Measurements from ENCODE around the gene NUDT5.
"Not testable (repeated sequence)": the region's sequence is repeated elsewhere in the genome, so short reads cannot be mapped to it uniquely, and the experiment has no call there.

The NUDT5 gene

DNA sequence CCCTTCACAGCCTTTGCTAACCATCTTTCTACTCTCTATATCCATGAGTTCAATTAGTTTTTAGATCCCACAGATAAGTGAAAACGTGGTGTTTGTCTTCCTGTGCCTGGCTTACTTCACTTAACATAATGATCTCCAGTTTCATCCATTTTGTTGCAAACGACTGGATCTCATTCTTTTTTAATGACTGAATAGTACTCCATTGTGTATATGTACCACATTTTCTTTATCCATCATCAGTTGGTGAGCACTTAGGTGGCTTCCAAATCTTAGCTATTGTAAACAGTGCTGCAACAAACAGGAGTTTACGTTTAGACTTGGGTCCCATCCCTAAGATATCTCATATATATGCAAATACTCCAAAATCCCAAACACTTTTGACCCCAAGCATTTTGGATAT is 9.4 kb upstream of the NUDT5 start:
- no peak for DNase-seq (ENCODE audit: low read depth, low spot score)

DNA sequence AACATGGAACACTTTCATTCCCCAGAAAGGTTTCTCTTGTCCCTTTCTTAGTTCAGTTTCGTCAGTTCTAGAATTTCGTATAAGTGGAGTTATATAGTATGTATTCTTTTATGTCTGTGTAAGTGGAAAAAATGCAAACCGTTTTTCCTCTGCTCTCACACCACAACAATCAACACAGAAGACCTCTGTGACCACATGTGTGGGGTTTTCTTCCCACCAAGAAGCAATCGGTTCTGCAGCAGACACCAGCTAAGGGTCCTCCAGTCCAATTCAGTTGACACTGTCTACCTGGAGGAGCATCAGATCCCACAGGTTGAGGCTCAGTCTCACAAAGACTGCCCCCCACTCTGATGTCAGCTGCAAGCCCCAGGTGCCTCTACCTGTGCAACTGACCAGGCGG is 6.5 kb upstream of the NUDT5 start:
- no peak for DNase-seq (ENCODE audit: low read depth, low spot score)

DNA sequence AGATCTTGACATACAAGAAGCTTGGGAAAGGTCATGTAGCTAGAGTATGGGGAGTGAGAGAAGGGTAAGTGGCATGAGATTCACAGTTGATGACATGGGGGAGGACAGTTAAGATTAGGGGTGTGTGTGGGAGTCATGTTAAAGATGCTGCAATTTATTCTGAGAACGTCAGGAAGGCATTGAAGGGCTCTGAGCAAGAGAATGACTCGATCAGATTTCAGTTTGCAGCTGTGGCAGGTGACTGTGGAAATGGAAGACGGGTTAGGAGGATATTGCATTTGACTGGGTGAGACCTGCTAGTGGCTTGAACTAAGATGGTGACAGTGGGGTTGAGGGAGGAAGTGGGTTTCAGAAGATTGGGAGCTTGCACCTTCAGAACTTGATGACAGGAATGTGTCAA is 5.9 kb upstream of the NUDT5 start:
- DNase-seq (ENCODE audit: low read depth, low spot score) = no peak

DNA sequence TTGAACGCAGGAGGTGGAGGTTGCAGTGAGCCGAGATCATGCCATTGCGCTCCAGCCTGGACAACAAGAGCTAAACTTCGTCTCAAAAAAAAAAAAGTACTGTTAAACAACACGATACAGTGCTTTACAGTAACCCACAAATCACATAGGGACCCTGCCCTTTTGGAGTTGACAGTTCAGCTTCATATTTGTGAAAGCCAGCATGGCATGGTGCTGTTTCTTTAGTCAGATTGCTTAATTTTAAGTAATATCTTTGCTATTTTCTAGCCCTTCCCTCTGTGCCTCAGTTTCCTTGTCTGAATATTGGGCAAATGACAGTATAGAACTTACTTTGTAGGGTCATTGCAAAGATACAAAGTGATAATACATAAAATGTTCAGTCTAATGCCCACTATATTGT is 5.2 kb upstream of the NUDT5 start:
- DNase-seq (ENCODE audit: low read depth, low spot score) = no peak

DNA sequence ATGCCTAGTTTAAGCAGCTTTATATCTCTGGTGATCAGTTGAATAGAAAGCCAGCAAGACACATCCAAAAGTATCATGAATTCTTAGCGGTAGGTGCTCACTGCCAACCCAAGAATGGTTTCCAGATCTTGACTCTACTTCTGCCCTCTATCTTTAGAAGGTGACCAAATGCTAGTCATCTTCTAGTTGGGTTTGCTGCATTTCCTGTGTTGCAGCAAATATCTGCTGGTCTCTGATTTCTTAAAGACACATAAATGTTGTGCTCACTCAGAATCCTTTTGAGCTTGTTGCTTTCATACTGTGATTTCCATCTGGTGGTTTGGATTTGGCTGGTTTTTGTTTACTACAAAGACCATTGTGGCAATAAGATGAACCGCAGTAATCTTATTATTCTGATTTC is 2.5 kb upstream of the NUDT5 start:
- no peak for DNase-seq (ENCODE audit: low read depth, low spot score)

DNA sequence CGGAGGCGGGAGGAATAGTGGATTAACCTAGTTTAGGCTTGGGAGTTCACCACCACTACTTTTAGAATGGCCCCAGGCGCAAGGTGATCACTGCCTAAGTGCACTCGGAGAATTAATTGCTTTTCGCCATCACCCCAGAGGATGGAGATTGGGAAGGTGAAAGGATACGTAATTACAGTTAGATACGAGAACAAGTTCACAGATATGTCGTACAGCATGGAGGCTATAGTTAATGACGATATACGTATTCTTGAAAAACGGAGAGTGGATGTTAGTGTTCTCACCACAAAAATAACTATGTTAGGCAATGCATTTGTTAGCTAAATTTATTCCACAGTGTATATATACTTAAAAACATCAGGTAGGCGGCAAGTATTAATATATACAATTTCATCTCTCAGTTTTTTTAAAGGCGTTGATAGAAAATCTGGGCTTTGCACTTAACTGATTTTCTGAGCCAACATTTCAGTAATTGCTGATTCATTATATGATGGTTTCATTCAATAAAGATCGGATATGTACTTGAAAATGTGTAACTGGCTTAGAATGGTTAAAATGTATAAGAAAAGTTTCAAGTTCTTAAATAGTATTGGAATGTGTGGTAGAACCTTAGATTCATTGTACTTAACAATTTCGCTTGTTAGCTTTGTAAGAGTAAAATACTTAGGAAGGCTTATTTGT is 980 bp upstream of the NUDT5 start:
- DNase-seq (ENCODE audit: low read depth, low spot score) = no peak

DNA sequence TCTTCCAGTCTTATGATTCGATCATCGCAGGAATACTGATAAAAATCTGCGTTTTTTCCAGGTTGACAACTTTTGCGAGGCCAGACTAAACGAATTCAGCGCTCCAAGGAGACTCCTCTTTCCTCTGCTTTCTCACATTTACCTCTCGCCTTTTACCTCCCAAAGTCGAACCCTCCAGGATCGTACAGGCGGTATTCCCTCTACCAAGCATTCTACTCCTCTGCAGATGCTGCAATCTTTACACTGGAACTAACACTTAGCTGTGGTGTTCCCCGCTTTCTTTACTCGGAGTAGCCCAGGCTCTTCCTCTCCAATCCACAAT is 449 bp downstream of the NUDT5 start:
- no peak for DNase-seq (ENCODE audit: low read depth, low spot score)

DNA sequence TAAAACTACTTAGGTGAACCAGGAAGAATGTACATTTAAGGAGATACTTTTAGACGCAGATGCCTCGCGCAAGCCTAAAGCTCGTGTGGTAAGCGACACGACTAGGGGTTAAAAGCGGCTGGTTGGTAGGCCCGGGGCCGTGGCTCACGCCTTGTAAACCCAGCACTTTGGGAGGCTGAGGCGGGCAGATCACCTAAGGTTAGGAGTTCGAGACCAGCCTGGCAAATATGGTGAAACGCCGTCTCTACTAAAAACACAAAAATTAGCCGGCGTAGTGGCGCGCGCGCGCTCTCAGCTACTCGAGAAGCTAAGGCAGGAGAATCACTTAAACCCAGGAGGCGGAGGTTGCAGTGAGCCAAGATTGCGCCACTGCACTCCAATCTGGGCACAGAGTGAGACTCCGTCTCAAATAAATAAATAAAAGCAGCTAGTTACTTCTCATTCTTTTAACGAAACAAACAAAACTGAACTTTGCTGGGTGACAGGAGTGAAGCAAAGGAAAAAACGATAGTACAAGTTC is 879 bp downstream of the NUDT5 start:
- peak; percentile 23 for DNase-seq (ENCODE audit: low read depth, low spot score)

DNA sequence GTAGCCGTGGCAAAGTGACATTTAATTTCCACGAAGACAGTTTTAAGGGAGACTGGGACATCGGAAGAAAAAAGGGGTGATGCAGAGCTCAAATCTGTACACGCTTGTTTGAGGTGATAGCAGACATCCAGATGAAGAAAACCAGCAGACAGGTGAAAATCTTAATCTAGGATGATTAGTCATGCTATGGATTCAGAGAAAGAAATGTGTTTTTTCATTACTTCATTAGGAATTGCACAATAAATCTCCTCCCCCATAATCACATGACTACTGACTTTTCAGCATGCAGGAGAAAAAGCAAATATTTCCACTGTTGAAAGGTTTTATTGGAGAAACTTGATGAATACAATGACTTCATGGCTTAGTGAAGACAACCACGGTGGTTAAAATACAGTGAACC is 2.5 kb downstream of the NUDT5 start:
- no peak for DNase-seq (ENCODE audit: low read depth, low spot score)

DNA sequence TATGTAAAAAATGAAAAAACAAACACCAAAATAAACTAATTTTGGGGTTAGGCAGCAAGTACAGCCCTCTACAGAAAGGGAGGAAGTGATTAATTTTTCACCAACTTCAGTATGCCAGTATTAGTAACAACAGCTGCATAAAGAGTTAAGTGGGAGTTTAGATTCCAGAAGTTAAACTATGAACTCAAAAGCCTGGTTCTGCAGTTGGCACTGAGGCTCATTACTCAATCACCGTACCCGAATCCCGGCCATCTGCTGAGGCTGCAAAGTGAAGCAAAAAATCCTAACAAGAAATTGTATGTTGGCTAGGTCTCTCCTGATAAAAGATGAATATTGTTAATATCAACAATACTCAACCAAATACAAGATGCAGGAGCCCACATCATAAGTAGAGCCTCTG is 4.0 kb downstream of the NUDT5 start:
- DNase-seq (ENCODE audit: low read depth, low spot score) = peak; percentile 9

DNA sequence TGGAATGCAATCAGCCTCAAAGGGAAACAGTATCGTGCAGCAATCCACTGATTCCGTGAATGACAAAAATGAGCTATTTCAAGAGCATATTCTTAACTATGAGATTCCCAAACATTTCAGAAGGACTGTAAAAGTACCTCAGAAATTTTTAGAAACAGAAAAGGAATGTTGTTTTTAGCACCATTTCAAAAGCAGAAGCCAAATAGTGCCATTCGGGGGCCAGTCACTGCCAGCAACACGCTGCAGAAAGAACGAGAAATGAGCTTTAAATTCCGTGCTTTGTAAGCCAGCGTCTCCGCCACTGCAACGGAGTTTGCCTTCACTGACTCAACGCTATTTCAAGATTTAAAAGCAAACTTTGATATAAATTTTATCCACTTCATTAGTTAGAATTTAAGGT is 6.3 kb downstream of the NUDT5 start:
- no peak for DNase-seq (ENCODE audit: low read depth, low spot score)

DNA sequence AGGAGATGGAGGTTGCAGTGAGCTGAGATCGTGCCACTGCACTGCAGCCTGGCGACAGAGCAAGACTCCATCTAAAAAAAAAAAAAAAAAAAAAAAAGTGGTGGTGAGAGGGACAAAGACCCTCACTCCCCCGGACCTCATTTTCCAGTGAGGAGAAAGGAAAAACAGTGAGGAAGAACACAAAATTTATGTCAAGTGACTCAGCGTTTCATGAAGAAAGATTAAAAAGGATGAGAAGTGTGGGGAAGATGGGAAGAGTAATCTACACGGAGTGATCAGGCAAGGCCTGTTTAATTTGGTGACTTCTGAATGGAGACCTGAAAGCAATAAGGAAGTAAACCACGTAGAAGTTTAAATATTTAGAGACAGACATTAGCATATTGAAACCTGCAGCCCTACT is 7.0 kb downstream of the NUDT5 start:
- no peak for DNase-seq (ENCODE audit: low read depth, low spot score)

DNA sequence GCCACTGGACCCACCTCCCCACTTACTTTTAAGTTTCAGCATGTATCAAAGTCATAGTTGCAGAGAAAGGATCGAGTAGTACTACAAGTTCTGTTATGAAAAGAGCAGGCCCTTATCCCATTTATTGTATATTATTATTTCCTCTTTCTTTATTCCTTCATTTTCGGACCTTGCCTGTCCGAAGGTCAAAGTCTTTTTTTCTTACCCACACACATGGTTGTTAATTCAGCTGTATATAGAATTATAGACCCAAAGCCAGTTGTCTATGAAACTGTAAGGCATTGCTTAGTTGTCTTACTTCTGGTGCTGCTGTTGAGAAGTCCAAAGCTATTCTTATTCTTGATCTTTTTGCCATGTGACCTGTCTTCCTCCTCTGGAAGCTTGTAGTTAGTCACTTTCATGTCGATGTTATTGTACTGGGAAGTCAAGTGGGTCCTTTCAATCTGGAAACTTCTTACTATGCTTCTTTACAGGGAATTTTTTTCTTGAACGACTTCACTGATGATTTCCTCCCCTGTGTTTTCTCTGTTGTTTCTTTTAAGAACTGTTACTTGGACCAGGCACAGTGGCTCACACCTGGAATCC is 8.3 kb downstream of the NUDT5 start:
- no peak for DNase-seq (ENCODE audit: low read depth, low spot score)

DNA sequence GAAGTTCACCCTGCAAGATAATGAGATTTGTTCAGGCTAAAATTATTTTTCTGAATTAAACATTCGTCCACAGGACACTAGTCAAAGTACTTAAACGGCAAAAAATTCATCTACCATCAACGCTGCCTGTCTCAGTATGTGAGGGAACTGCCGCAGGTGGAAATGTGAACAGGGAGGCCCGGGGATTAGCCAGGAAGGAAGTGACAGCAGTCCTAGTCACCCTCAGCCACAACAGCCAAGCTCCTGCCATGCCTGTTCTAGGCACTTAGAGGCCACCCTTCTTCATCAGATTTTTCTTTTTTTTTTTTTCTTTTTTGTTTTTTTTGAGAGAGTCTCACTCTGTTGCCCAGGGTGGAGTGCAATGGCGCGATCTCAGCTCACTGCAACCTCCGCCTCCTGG is 9.4 kb downstream of the NUDT5 start:
- DNase-seq (ENCODE audit: low read depth, low spot score) = no peak

DNA sequence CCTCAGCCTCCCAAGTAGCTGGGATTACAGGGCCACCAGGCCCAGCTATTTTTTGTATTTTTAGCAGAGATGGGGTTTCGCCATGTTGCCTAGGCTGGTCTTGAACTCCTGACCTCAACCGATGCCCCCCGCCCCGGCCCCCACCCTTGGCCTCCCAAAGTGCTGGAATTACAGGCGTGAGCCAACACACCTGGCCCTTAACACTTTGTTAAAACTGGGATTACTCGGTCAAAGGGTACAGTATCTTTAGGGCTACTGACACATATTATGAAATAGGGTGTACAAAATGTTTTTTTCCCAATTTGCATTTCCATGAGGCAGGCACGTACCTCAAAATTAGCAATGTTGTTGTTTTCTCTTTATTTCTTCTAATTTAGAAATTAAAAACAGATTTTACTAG is 11.5 kb downstream of the NUDT5 start:
- no peak for DNase-seq (ENCODE audit: low read depth, low spot score)

DNA sequence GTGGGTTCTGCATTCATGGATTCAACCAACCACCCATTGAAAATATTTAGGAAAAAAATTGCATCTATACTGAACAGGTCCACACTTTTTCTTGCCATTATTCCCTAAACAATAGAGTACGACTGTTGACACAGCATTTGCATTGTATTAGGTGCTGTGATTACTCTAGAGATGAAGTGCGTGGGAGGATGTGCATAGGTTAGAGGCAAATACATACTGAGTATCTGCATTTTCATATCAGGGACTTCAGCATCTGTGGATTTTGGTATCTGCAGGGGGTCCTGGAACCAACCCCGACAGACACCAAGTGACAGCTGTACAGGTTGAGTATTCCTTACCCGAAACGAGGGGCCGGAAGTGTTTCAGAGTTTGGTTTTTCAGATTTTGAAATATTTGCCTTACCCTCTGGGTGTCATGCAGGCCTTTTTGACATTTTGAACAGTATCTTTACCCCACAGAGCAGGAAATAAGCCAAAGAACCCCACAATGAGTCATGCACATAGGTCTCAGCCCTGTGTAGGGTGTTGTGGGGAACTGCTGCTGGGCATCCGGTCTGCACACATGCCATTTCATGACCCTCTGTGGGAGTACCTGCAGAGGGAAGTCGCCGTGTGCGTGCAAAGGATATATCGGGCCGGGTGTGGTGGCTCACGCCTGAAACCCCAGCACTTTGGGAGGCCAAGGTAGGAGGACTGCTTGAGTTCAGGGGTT is 14.5 kb downstream of the NUDT5 start:
- DNase-seq (ENCODE audit: low read depth, low spot score) = peak; percentile 5

DNA sequence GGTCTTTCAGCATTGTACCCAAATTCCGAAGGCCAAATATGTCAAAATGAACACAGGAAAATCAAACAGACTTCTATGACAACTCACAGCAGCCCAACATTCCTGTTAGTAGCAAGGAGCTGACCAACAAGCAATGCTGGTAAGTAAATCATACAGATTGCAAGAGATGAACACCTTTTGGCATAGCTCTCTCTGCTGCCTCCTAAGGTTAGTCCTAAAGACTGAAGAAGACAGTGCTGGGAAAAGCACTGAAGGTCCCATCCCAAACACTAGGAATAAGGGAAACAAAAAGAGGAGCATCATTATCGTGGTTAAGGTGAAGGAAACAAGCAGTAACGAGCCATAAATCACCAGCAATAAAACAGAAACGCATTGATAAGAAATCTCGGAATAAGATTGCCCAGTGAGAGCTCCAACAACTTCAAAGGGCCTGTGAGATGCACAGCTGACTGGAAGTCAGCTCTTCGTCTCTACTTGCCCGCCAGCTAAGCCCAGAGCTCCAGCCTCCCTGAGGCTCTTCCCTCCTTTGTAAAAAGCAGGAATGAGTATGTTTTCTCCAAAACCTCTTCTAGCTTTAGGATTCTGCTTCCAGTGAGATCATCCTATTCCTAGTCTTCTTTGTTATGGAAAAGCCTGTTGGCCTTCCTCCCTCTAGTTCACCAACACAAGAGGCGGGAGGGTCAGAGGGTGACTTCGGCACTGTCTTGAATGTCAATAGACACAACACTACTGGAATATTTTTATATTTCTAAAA is 15.3 kb downstream of the NUDT5 start:
- no peak for DNase-seq (ENCODE audit: low read depth, low spot score)

DNA sequence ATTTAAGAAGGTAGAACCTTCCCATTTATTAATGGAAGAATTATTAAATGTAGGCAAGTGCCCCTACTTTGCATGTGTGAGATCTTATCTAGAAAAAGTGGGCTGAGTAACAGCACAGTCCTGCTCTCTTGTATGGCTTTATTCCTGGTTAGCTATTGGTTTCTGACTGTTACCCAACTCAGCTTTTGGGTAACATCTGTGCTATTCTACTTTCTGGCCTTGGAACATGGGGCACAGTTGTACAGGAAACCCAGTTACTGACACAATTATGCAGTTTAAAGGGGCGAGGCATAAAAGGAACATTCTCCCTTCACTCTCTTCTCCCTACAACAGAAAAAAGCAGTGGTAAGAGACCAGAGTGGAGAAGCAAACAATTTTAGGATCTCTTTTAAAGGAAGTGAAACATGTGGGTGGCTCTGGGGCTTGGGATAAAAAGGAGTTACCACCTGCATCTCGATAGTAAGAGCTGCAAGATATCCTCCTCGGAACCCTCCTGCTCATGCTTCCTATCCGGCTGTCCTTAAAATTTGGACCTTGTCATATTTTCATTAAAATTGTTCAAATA is 16.0 kb downstream of the NUDT5 start:
- no peak for DNase-seq (ENCODE audit: low read depth, low spot score)

DNA sequence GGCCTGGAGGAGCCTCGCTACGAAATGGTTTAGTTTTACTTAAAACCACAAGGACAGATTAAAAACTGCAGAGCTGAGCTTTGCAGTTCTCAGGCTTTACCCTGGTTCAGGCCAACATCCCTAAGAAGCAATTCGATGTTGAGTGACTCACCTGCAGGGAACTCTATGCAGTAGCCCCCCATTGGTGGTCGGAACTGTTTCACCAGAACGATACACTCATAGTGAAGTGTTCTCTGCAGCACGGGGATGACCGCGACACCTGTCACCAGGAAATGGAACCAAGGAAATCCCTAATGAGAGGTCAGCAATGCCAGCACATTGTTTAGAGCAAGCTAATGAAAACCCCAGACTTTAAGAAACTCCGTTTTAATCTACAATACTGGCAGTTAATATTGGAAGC is 18.0 kb downstream of the NUDT5 start:
- peak; percentile 51 for DNase-seq (ENCODE audit: low read depth, low spot score)

DNA sequence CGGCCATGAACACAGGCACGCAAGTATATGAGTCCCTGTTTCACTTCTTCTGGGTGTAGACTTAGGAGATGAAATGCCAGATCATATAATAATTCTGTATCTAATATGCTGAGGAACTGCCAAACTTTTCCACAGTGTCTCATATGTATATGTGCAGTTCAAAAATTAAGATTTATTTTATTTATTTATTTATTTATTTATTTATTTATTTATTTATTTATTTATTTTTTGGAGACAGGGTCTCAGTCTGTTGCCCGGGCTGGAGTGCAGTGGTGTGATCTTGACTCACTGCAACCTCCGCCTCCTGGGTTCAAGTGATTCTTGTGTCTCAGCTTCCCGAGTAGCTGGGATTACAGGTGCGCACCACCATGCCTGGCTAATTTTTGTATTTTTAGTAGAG is 24.2 kb downstream of the NUDT5 start:
- not testable (repeated sequence) for DNase-seq (ENCODE audit: low read depth, low spot score)

DNA sequence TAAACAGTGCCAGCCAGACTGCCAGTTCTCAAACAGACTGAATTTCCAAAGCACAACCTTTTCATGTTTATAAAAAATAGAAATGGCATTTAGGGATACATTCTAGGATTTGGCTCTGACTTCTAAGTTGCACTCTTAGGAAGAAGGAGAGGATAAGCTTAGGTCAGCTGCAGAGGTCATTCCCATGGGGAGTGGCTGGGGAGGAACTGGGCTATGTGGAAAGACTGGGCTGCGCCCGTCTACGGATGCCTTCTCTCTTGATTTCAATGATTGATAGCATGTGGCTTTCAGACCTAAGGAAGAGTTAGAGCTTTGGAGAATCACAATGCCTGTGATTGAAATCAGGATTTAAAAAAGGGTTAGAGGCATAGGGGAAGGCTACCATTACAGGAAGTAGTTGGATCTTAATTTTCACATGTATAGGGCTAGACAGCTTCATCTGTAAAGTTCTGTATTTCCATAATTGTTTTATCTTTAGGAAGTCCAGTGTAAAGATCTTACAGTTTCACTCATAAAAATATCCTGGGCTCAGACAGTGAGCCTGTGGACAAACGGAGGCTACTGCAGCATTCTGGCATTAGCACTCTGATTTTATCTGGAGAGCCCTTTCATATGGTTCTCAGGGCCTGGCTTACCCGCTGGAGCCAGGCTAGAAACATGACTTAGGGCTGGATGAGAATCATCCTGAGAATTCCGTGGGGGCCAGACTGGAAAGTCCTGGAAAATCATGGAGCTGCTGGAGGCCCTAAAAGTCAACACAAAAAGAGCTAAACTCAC is 29.5 kb downstream of the NUDT5 start:
- no peak for DNase-seq (ENCODE audit: low read depth, low spot score)
